Lung (tissue), 12 donors: Measurements from ENCODE around the gene ALOX15B. TPM values are rescaled to one million over a fixed set of nuclear protein-coding genes. Genes with fewer than 3 reads are reported as not detected.

Experiments
- ATAC-seq: fragments of 200-7000 bp; cut with Tn5 transposase; one replicate; pipeline ENCODE4 v1.9.1; 2020; ENCODE audit warnings: moderate number of reproducible peaks; ENCODE audit not compliant: insufficient read depth, low FRiP score
- DNase-seq, 3 donors: peaks; one replicate each; pipeline ENCODE4 v3.0.0-alpha.2; 2013 to 2017
- H3K27ac ChIP-seq, 2 donors: one replicate each; pipeline ENCODE4 v1.5.1; 2013; ENCODE audit warnings: mild to moderate bottlenecking in 2 of 2, moderate library complexity in 2 of 2, control low read depth in 1 of 2, inconsistent platforms in 1 of 2, low read depth in 1 of 2, low read length in 1 of 2
- H3K27me3 ChIP-seq, 3 donors: one replicate each; pipeline ENCODE4 v1.5.1; 2013; ENCODE audit warnings: low read length in 2 of 3; ENCODE audit not compliant: control insufficient read depth in 3 of 3, insufficient read depth in 3 of 3
- H3K36me3 ChIP-seq, 4 donors: one replicate each; pipeline ENCODE4 v1.5.1; 2013; ENCODE audit warnings: low read length in 4 of 4, mild to moderate bottlenecking in 1 of 4, moderate library complexity in 1 of 4; ENCODE audit not compliant: control insufficient read depth in 4 of 4, insufficient read depth in 4 of 4
- H3K4me1 ChIP-seq, 5 donors: one replicate each; pipeline ENCODE4 v1.5.1; 2013; ENCODE audit warnings: low read length in 5 of 5, mild to moderate bottlenecking in 2 of 5, moderate library complexity in 1 of 5; ENCODE audit not compliant: control insufficient read depth in 5 of 5, insufficient read depth in 5 of 5
- H3K4me3 ChIP-seq: one replicate; pipeline ENCODE4 v1.5.1; 2013; ENCODE audit warnings: mild to moderate bottlenecking, control low read depth, moderate library complexity
- H3K9ac ChIP-seq, 2 donors: one replicate each; pipeline ENCODE4 v1.5.1; 2013; ENCODE audit warnings: low read length in 2 of 2, control low read depth in 1 of 2; ENCODE audit not compliant: insufficient read depth in 1 of 2
- H3K9me3 ChIP-seq, 4 donors: one replicate each; pipeline ENCODE4 v1.5.1; 2013; ENCODE audit warnings: low read length in 3 of 4, mild to moderate bottlenecking in 1 of 4, moderate library complexity in 1 of 4; ENCODE audit not compliant: control insufficient read depth in 4 of 4, insufficient read depth in 3 of 4
- CTCF ChIP-seq: IDR thresholded peaks from 2 replicates; pipeline ENCODE4 v1.5.1; 2012; ENCODE audit warnings: mild to moderate bottlenecking; ENCODE audit errors: control extremely low read depth, extremely low read depth
- WGBS, 2 donors: extraction: QIAGEN DNeasy Blood & Tissue Kit; methylation state at CpG; one replicate each; pipeline ENCODE4 v1.1.7; 2013; 5-methylcytosine and 5-hydroxymethylcytosine counted together
- polyA plus RNA-seq, 2 donors: library from polyadenylated mRNA; stranded (reverse); fragments of 200-250 nt; gene quantifications; one replicate each; pipeline ENCODE4 v1.2.1, GENCODE V29; 2013
- total RNA-seq, 2 donors: library from RNA; depleted of rRNA in 1 of 2; stranded (reverse); fragments of >200 nt in 1 of 2; gene quantifications; one replicate each; pipeline ENCODE4 v1.2.1, GENCODE V29; 2014 to 2021
- donor health status: control.
- donor health status: control.
- donor health status: Bipolar disorder and iron deficiency.
- donor health status: healthy.
- donor health status: DM: yes; HTN: yes; CAD: no.

ALOX15B gene
- total and polyA plus RNA-seq, 4 donors: 3.4 to 135 (median 73.8) TPM

GRCh38 chr17:8031950-8032349, 6.9 kb upstream of the ALOX15B start:
- Histone ChIP-seq H3K9ac (no peak overlapping the region), H3K36me3 (no peaks in the 10 kb centered on the region), H3K4me1 (no peaks in the 10 kb centered on the region), H3K27ac (no peak overlapping the region), H3K9me3 (no peaks in the 10 kb centered on the region), H3K27me3 (peaks cover 0 to 6% (median 2%) of the 10 kb centered on the region in 3 donors), H3K4me3 (no peak overlapping the region)
- no peak for DNase-seq
- 84 to 94% methylated on average over 1 of the region's 1 CpG for WGBS, 2 donors
- no peak for ATAC-seq
- no peak for TF ChIP-seq CTCF

- Histone ChIP-seq H3K9me3 (no peaks in the 10 kb centered on the region), H3K27me3 (peaks cover 0 to 4% (median 2%) of the 10 kb centered on the region in 3 donors), H3K9ac (no peak overlapping the region), H3K36me3 (no peaks in the 10 kb centered on the region), H3K27ac (no peak overlapping the region), H3K4me1 (no peaks in the 10 kb centered on the region), H3K4me3 (no peak overlapping the region)
- WGBS, 2 donors: 86 to 95% methylated on average over 2 of the region's 2 CpGs
- ATAC-seq (no peak), DNase-seq (no peak)
- no peak for TF ChIP-seq CTCF
Observed at GRCh38 chr17:8032442-8032841, 6.4 kb upstream of the ALOX15B start.

GRCh38 chr17:8039611-8040168, 831 bp downstream of the ALOX15B start:
- no peak for DNase-seq
- no peak for TF ChIP-seq CTCF
- H3K9ac ChIP-seq: no peak overlapping the region
- H3K36me3 ChIP-seq: no peaks in the 10 kb centered on the region
- H3K27ac ChIP-seq: peak overlapping the region in 1 of 2 donors; percentile 55
- 58 to 67% methylated on average over 10 to 11 of the region's 11 CpGs for WGBS, 2 donors
- H3K4me1 ChIP-seq: peaks cover 0 to 8% (median 0%) of the 10 kb centered on the region in 5 donors
- ATAC-seq: no peak
- peaks cover 0 to 2% (median 0%) of the 10 kb centered on the region in 3 donors for H3K27me3 ChIP-seq
- peak overlapping the region; percentile 3 for H3K4me3 ChIP-seq
- H3K9me3 ChIP-seq: peaks cover 0 to 5% (median 0%) of the 10 kb centered on the region in 4 donors
